HG03571 (cell line): ENCODE measurements around the gene DNA2.

Experiments used
- ATAC-seq: cut with Tn5 transposase; IDR thresholded peaks from one replicate; pipeline ENCODE4 v1.9.1; 2021; ENCODE audit not compliant: unreplicated experiment

DNA2 gene

GRCh38 chr10:68365611-68366010 is 106.2 kb downstream of the DNA2 start:
- no peak for ATAC-seq

- no peak for ATAC-seq
Measured at GRCh38 chr10:68364101-68364886, 107.5 kb downstream of the DNA2 start.
